Stimulated activated CD4-positive, alpha-beta T cell treated with anti-CD3 and anti-CD28 coated beads, Interleukin-1b, Interleukin-23, amount 100 ng/mL, for 24 hours (primary cell): Measurements from ENCODE around the gene PLCL2.
"Not testable (repeated sequence)": the region's sequence is repeated elsewhere in the genome, so short reads cannot be mapped to it uniquely, and the experiment has no call there.

Experiments used
- DNase-seq, 4 experiments: peaks; one replicate each; pipeline ENCODE4 v3.0.0-alpha.2; 2020; ENCODE audit warnings: low read depth in 4 of 4, low spot score in 1 of 4

The PLCL2 gene

DNA sequence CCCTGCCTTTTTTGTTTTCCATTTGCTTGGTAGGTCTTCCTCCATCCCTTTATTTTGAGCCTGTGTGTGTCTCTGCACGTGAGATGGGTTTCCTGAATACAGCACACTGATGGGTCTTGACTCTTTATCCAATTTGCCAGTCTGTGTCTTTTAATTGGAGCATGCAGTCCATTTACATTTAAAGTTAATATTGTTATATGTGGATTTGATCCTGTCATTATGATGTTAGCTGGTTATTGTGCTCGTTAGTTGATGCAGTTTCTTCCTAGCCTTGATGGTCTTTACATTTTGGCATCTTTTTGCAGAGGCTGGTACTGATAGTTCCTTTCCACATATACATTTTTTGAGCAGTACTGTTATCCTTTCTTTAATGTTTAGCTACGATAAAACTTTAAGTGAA, 73.1 kb downstream of the PLCL2 start:
- DNase-seq: not testable (repeated sequence)

DNA sequence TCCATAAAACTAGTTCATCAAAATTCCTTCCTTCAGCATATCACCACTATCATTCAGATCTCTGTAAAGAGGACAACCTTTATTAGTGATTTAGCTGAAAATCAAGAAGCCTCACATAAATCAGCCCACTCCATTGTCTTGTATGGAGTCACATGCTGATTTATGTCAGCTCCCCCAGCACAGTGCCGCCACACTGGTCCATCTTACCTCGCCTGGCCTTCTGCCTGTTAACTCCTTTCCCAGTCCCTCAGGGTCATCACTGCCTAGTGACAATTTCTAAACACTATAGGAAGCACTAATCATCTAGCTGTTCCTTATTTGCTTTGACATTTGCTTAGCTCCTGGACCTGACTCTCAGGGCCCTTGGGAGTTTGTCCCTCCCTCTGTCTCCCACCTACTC, 75.4 kb downstream of the PLCL2 start:
- DNase-seq: no peak

DNA sequence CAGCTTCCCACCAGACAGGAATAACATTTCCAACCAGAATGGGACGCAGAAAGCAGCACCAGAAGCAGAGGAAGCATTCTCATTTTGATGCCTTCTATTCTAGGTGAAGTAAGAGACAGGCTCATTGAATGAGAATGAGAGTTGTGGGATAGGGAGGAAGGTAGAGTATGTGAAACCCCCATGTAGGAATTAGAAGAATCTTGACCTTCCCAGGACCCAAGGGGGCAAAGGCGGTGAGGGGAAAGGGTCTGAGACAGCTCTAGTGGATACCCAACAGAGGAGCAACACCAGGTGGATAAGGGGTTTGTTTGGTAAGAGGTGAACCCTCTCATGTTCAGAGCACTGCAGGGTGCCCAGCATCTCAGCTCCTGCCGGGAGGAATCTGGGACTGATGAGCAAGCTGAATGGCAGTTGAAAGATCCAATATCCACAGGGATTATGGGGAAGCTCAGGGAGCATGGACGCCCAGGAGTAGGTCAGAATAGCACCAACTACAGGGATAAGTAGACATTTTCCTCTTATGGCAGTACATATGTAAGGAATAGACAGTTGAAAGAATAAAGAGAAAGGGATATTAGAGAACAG, 77.0 kb downstream of the PLCL2 start:
- no peak for DNase-seq

DNA sequence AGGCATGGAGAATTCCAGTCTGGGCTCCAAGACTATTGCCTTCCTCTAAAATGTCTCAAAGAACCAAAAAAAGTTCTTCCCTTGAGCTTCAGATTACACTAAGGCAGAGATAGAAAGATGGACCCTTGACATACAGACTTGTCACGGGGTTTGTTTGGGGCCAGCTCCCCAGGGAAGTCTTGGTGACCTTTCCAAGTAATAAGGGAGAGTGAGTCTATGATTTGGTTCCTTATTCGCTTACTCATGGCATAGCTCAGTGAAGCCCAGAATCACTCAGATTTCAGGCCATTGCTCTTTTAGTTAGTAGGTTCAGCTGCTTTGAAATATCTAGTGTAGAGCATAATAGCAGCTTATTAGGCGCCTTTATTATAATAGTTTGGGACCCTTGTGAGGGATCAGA, 90.3 kb downstream of the PLCL2 start:
- DNase-seq: no peak

DNA sequence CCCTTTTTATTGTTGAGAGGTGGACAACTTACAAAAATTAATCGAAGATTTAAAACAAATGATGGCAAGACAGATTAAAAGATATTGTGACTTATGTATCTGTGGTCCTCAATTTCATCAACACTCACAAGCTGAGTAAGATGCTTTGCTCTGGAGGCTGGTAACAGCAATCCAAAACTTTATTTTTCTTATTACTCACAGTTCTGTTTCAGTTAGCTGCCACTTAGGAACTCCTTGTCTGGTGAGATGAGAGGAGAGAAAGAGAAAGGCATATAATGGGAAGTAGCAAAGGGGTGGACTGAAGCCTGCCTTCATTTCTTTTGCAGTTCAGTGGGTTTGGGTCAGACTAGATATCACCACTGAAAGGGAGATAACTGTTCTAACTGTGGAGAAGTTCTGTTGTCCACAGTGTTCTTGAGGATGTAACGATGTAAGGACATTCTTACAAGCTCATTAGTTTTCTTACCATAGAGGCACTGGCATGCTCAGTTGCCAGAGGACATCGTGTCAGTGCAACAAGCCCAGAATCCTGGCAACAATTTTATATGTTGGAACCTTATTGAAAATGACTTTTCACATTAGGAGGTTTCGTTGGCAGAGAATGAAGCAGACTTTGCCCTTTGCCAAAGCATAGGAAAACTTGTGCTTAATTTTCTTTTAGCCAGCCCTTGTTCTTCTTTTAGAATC, 93.6 kb downstream of the PLCL2 start:
- DNase-seq: no peak

DNA sequence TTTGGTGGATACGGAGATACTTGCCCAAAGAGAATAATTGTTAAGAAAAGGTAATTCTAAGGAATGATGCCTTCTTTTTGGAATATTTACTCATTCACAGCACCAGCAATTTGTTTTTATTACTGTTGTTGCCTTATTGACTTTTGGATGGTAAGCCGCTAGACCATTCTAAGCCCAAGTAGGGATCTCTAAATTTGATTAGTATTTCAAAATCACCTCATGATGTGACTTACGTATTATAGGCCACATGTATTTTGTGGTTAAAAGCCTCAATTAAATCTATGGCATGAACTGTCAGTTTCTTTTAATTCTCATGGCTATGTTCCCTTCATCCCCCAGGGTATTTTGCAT, 94.1 kb downstream of the PLCL2 start:
- no peak for DNase-seq

DNA sequence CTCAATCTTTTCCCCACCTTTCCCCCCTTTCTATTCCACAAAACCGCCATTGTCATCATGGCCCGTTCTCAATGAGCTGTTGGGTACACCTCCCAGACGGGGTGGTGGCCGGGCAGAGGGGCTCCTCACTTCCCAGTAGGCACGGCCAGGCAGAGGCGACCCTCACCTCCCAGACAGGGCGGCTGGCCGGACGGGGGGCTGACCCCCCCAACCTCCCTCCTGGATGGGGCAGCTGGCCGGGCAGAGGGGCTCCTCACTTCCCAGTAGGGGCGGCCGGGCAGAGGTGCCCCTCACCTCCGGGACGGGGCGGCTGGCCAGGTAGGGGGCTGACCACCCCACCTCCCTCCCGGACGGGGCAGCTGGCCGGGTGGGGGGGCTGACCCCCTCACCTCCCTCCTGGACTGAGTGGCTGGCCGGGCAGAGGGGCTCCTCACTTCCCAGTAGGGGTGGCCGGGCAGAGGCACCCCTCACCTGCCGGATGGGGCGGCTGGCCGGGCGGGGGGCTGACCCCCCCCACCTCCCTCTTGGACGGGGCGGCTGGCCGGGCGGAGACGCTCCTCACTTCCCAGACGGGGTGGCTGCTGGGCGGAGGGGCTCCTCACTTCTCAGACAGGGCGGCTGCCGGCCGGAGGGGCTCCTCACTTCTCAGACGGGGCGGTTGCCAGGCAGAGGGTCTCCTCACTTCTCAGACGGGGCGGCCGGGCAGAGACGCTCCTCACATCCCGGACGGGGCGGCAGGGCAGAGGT, 95.2 kb downstream of the PLCL2 start:
- not testable (repeated sequence) for DNase-seq

DNA sequence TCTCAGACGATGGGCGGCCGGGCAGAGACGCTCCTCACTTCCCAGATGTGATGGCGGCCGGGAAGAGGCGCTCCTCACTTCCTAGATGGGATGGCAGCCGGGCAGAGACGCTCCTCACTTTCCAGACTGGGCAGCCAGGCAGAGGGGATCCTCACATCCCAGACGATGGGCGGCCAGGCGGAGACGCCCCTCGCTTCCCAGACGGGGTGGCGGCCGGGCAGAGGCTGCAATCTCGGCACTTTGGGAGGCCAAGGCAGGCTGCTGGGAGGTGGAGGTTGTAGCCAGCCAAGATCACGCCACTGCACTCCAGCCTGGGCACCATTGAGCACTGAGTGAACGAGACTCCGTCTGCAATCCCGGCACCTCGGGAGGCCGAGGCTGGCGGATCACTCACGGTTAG, 95.8 kb downstream of the PLCL2 start:
- not testable (repeated sequence) for DNase-seq

DNA sequence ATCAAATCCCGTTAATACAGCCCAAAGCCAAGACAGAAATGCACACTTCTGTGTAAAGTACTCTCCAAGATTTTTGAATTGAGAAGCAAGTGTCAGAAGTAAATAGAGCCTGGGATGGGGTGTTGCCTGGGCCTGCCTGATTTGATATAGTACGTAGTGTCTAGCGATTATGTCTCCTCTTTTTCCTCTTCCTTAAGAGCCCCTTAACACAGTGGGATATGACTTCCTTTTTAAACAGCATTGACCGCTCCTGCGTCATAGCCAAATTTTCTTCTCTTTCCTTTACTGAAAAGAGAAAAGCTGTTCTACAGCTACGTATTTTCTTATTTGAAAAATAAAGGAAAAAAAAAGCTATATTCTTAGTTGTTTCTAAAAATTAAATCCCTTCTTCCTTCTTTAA, 97.7 kb downstream of the PLCL2 start:
- no peak for DNase-seq

DNA sequence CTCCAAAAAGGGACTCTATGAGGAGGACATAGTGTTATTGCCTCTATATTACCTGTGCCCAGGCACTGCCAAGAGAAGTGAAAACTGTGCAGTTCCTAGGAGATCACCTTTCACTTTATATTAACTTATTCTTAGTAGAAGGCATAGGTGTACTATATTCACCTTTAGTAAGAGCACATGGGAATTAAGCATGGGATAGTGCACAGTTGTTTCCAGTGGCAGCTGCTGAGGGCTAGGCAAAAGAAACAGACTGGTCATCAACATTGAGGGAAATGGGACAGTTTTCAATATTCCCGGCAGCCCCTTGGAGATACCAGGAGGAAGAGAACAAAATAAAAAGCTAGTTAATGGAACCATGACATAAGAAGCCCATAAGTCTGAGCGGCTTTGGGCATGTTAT, 100.9 kb downstream of the PLCL2 start:
- DNase-seq: no peak

DNA sequence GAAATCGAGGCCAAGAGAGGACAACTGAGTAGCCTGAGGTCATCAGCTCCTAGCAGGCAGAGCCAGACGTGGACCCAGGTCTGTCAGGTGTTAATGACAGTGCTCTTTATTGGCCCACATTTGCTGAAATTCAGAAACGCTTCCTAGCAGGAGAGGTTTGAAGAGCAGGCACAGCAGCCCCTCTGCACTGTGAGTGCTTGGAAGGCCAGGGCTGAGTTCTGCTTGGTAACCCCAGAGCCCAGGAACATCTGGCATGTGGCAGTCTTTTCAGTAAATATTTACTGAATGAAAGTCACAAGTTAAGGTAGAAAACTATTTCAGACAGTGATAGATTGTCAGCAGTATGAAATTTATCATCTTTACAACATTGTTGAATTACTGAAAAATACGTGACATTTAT, 102.4 kb downstream of the PLCL2 start:
- DNase-seq: no peak

DNA sequence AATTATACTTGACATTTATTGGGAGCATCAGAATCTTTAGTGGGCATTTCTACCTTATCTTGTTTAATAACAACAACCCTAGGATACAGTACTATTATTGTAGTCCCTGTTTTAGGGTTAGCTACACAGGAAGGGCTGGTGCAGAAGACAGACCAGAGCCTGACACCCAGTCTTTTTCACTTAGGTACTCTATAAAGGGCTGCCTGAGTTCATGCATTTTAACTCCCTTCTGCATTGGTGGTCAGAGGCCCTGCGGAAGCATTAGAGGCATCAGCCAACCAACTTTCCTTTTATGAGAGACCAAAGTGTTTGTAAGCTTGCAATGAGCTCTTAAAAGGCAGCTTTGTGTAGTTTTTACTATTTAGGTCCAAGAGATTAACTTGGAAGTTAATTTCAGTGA, 105.4 kb downstream of the PLCL2 start:
- no peak for DNase-seq

DNA sequence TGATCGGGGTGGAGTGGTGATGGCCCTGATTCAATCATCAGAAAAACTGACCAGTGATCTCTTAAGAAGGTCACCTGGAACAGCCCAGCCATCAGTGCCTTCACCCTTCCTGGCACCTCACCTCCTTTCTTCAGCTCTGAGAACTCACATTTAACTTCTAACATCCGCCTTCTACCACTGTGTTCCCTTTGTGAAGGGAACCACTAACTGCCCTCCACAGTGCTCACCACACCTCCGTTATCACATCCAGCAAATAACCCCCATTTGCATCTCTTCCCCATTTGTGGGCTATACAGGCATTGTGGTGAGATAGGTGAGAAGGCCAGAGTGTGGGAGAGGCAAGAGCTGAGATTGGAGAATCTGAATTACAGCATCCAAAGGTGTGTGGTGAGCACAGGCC, 107.4 kb downstream of the PLCL2 start:
- no peak for DNase-seq

DNA sequence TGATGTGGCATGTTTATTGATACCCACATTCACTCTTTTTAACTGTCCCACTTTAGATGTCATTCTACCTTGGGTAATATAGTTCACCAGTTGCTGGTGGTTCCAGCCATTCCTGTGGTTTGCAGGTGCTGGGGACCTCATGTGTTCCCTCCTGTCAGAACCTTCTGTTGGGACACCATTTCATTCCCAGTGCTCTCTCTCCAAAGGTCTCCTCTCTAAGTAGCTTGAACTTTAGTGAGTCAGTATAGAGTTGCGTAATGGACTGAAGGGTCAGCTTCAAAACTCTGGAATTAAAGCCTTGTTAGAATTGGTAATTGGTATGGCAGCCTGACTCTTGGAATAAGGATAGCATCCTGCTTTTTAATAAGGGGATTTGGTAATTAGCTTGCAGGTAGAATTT, 108.5 kb downstream of the PLCL2 start:
- DNase-seq: no peak

DNA sequence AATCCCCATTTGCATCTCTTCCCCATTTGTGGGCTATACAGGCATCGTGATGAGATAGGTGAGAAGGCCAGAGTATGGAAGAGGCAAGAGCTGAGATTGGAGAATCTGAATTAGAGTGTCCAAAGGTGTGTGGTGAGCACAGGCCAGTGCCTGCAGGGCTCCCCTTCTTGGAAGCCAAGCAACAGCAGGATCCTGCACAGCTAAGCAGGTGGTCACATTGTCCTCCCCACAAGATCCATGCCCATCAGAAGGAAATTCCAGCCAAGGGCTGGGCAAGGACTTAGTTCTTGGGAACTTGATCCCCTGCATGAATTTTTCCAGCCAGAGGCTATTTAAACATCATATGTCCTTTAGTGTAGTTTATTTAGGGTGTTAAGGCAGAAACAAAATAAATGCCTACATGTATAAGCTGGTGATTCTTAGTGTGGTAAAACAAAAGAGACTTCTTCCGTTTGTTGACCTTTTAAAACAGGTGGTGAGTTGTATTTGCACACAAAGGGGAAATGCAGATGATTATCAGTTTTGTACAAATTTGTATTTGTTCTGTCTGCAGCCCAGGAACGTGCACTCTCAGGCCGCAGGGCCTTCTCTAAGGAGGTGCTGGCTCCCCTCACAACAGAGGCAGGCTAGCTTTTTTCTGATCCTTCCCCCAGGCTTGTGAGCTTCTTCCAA, 110.2 kb downstream of the PLCL2 start:
- DNase-seq: no peak

DNA sequence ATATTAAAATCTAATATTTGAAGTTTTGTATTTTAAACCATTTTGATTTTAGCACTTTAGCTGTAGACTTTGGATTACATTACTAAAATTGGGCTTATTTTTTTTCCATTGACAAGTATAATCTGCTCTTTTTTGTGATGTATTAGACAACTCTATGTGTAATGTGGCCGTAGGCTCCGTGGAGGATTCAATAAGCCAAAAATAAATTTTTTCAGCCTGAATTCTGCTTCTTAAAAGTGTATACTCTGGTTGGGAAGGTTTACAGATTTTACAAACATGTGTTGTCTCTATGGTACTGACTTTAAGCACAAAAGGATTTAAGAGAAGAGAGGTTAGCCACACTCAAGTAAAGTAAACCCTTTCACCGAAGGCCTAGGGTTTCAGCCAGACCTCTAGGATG, 110.8 kb downstream of the PLCL2 start:
- no peak for DNase-seq

DNA sequence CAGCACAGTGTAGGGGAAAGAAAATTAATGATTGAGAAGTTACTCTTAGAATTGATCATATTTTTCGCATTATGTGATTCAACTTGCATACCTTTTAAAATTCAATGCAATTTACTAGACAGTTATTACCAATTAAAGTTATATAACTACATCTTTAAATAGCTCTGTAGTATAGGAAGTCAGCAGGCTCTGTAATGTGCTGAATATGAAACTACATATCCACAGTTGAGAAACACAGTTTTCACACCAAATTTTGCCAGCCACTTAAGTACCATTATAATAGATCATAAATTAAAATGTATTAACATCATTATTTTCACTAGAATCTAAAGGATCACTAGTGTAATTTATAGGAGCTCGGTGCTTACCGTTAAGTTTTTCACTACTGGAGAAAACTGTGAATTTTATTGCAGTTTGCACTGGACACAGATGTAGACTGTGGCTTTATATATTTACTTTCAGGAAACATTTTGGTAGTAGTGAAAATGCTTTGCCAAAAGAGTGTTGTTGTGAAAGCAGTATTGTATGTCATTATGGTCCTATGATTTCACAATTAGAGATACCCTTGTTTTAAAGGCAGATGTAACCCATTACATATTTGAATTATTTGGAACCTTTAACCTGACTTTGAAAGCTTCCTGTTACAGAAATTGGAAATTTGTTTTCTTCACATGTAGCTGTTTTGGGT, 113.6 kb downstream of the PLCL2 start:
- DNase-seq: no peak

DNA sequence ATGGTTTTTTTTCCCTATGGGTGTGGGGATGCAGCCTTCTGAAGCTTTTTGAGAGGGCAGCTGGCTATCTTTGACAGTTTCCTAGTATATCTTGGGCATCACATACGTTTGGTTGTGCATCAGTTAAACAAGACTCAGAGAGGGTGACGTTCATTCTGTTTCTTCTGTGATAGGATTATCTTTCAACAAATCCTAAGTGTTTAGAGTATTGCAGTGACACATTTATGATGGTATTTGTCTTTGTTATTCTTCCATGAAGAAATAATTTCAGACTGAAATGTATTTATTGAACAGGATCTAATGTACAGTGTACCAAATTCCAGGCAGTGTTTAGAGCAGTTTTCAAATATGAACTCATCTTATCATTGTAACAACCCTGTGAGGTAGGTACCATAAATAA, 114.4 kb downstream of the PLCL2 start:
- no peak for DNase-seq

DNA sequence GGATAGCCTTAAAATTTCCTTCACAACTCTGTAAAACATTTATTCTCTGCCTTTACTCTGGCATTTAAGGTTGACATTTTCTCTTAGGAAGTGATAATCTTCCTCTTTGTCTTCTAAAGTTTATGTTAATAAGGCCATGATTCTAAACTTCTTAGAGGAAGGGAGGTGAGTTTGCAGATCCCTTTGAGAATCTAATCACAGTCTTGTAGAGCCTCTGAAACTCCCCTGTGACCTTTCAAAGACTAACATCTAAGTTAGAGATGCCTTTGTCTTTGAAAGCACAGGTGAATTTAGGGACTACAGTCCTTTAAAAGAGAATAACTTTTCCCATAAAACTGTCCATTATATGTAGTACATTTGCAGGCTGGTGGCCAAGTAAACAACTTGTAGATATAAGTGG, 115.1 kb downstream of the PLCL2 start:
- no peak for DNase-seq

DNA sequence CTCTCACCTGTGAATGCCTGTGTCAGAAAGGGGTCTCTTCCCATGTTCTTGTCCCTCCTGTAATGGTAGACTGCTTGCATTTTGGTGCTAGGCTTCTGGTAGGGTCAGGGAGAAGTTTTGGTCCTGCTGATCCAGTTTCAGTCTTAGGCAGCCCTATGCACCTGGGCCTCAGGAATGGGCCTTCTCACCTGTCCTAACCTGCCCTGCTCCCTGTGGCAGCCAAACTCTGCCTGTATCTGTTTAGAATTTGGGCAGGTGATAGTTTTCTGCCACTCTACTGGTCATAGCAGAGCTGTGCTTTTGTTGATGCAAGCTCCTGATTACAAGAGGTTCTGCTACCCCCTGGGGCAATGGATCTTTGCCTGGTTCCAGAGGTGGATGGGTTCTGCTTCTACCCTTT, 118.7 kb downstream of the PLCL2 start:
- no peak for DNase-seq

DNA sequence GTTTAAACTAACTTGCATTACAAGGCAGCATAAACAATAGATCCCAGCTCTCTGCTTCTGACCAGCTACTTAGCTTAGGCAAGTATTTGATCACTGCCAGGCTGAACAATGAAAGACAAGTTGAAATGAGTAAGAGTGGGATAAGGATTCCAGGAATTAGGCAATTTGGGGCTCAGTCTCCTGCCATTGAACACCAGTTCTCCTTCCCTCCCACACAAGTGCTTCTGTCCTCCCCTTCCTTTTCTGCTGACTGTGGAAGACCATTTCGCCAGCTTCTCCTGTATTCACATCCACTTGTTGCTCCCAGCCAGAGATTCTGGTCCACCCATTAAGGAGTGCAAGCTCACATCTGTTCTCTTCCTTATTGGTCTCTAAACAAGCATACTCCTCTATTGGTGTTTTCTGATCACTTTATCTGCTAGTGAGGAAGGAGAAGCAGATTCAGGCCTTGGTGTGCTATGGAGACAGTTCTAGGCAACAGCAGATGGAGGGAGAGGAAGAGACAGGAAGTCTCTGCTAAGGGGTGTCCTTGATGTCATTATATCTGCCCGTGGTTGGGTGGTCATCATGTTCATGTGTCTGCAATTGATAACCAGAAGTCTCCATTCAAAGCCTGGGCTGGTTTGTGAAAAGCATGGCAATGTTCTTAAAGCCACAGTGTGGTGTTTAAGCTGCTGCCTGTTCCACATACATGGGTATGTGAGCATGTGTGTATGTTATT, 121.5 kb downstream of the PLCL2 start:
- DNase-seq: no peak
